Measurements from ENCODE around the gene CHD3. TPM values are rescaled to one million over a fixed set of nuclear protein-coding genes. Genes with fewer than 3 reads are reported as not detected.

Gene CHD3
- polyA plus RNA-seq, 1 of the 3 experiments (the other 2 are of a cell fraction), result 56.2 TPM

- TF ChIP-seq RFX5 (IDR thresholded peaks at IDR 0.05; ENCODE audit: low read length), result 0 out of 2 replicates have a peak, but pooled peaks have one; percentile 15
- TF ChIP-seq GATA2 (CRISPR knock-in tag; IDR thresholded peaks at IDR 0.05), result no peak
- TF ChIP-seq YY1 (IDR thresholded peaks at IDR 0.05; ENCODE audit: low read depth), result no peak; the same call in 1 of the 2 replicates
- TF ChIP-seq USF2 (IDR thresholded peaks at IDR 0.05; ENCODE audit: borderline replicate concordance, low read depth, low read length), result no peak
- TF ChIP-seq, protein P1, sequence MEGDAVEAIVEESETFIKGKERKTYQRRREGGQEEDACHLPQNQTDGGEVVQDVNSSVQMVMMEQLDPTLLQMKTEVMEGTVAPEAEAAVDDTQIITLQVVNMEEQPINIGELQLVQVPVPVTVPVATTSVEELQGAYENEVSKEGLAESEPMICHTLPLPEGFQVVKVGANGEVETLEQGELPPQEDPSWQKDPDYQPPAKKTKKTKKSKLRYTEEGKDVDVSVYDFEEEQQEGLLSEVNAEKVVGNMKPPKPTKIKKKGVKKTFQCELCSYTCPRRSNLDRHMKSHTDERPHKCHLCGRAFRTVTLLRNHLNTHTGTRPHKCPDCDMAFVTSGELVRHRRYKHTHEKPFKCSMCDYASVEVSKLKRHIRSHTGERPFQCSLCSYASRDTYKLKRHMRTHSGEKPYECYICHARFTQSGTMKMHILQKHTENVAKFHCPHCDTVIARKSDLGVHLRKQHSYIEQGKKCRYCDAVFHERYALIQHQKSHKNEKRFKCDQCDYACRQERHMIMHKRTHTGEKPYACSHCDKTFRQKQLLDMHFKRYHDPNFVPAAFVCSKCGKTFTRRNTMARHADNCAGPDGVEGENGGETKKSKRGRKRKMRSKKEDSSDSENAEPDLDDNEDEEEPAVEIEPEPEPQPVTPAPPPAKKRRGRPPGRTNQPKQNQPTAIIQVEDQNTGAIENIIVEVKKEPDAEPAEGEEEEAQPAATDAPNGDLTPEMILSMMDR (IDR thresholded peaks at IDR 0.05), result peak; percentile 51
- no peak for TF ChIP-seq GABPA (IDR thresholded peaks at IDR 0.05; ENCODE audit: low read depth)
- no peak for TF ChIP-seq IRF3 (IDR thresholded peaks at IDR 0.05; ENCODE audit: low read depth, low read length)
- TF ChIP-seq, protein P2, sequence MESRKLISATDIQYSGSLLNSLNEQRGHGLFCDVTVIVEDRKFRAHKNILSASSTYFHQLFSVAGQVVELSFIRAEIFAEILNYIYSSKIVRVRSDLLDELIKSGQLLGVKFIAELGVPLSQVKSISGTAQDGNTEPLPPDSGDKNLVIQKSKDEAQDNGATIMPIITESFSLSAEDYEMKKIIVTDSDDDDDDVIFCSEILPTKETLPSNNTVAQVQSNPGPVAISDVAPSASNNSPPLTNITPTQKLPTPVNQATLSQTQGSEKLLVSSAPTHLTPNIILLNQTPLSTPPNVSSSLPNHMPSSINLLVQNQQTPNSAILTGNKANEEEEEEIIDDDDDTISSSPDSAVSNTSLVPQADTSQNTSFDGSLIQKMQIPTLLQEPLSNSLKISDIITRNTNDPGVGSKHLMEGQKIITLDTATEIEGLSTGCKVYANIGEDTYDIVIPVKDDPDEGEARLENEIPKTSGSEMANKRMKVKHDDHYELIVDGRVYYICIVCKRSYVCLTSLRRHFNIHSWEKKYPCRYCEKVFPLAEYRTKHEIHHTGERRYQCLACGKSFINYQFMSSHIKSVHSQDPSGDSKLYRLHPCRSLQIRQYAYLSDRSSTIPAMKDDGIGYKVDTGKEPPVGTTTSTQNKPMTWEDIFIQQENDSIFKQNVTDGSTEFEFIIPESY (IDR thresholded peaks at IDR 0.05; ENCODE audit: borderline replicate concordance, low read depth), result no peak
- TF ChIP-seq ELF1 (IDR thresholded peaks at IDR 0.05), result no peak
- peak; percentile 81 for TF ChIP-seq MXI1 (IDR thresholded peaks at IDR 0.05; ENCODE audit: low read depth, low read length)
- TF ChIP-seq NRF1 (IDR thresholded peaks at IDR 0.05; ENCODE audit: low read depth, low read length), result no peak
- no peak for TF ChIP-seq EZH2phosphoT487 (IDR thresholded peaks at IDR 0.05; ENCODE audit: borderline replicate concordance, low read depth)
- TF ChIP-seq TCF12 (IDR thresholded peaks at IDR 0.05), result peak; percentile 91
- no peak for TF ChIP-seq TAF1 (IDR thresholded peaks at IDR 0.05; ENCODE audit: borderline replicate concordance, low read depth, low read length)
- TF ChIP-seq FOSL2 (IDR thresholded peaks at IDR 0.05; ENCODE audit: borderline replicate concordance, low read depth), result no peak
- TF ChIP-seq FOXM1 (IDR thresholded peaks at IDR 0.05; ENCODE audit: low read depth), result no peak
- no peak for TF ChIP-seq USF1 (IDR thresholded peaks at IDR 0.05; ENCODE audit: borderline replicate concordance, low read depth)
Observed at GRCh38 chr17:7889166-7889955, 772 bp downstream of the CHD3 start (continued).

All from SK-N-SH (cell line).